Measurements from ENCODE around the gene TPM4. TPM values are rescaled to one million over a fixed set of nuclear protein-coding genes. Genes with fewer than 3 reads are reported as not detected.

TPM4 gene
- total and polyA plus RNA-seq, 2 of the 8 experiments (the other 6 are each of a cell fraction or from before 2014, with no cell fraction given): 160 to 359 TPM

DNA sequence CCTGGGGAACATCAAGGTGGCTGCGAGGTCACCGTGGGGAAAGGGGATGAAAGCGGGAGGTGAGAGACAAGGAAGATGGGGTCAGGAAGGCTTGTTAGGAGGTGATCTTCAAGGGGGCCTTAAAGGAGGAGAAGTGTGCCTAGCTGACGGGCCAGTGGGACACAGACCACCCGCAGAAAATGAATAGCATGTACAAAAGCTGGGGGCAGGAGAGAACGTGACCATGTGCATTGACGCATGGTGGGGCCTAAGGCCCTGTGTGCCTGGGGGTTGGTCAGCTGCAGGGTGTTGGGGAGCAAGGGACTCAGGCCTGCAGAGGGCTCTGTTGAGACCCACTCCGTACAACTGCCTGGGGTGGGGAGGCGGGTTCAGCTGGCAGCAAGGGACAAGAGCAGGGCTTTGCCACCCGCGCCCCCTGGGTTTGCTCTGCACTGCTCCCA is 41.3 kb downstream of the TPM4 start:
- H3K79me1 ChIP-seq (ENCODE audit: low read depth, low read length): peaks cover 9% of the 10 kb centered on the region
- H3K9ac ChIP-seq (replicated peaks in 1 of 4; ENCODE audit: extremely low read depth in 1 of 4, low read depth in 3 of 4, low read length in 3 of 4): no peak overlapping the region
- H2BK12ac ChIP-seq (ENCODE audit: low read depth, low read length): no peak overlapping the region
- no peak overlapping the region for H3K18ac ChIP-seq (ENCODE audit: extremely low read depth, low read length)
- no peak overlapping the region for H2BK15ac ChIP-seq (ENCODE audit: low read length)
- no peak overlapping the region for H4K5ac ChIP-seq (ENCODE audit: insufficient read length, low read depth, low read length)
- no peak overlapping the region for H4K91ac ChIP-seq (replicated peaks; ENCODE audit: insufficient read length, low read length)
- H3K4me1 ChIP-seq (replicated peaks in 1 of 4; ENCODE audit: control insufficient read depth in 3 of 4, insufficient read depth in 4 of 4, low read length in 3 of 4): peaks cover 0 to 3% (median under 1%) of the 10 kb centered on the region in 4 experiments; a peak in 4 of 7 replicates
- WGBS, 2 experiments (ENCODE audit: extremely low coverage in 1 of 2, insufficient coverage in 1 of 2, insufficient read length in 1 of 2, insufficient replicate concordance in 2 of 2, low coverage in 1 of 2, low lambda C conversion rate in 2 of 2, missing lambda C conversion rate in 1 of 2): 94% methylated on average over 11 of the region's 11 CpGs; no CpG with 5 or more reads in 1 of the 2 experiments
- H3K23me2 ChIP-seq (ENCODE audit: low read depth, low read length): no peaks in the 10 kb centered on the region
- no peak for DNase-seq (ENCODE audit: low read depth in 1 of 2, low spot score in 2 of 2)
- no peak overlapping the region for H3K56ac ChIP-seq (replicated peaks; ENCODE audit: insufficient read length, low read depth, low read length)
- TF ChIP-seq, protein P1, sequence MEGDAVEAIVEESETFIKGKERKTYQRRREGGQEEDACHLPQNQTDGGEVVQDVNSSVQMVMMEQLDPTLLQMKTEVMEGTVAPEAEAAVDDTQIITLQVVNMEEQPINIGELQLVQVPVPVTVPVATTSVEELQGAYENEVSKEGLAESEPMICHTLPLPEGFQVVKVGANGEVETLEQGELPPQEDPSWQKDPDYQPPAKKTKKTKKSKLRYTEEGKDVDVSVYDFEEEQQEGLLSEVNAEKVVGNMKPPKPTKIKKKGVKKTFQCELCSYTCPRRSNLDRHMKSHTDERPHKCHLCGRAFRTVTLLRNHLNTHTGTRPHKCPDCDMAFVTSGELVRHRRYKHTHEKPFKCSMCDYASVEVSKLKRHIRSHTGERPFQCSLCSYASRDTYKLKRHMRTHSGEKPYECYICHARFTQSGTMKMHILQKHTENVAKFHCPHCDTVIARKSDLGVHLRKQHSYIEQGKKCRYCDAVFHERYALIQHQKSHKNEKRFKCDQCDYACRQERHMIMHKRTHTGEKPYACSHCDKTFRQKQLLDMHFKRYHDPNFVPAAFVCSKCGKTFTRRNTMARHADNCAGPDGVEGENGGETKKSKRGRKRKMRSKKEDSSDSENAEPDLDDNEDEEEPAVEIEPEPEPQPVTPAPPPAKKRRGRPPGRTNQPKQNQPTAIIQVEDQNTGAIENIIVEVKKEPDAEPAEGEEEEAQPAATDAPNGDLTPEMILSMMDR (IDR thresholded peaks at IDR 0.05; ENCODE audit: control extremely low read depth in 1 of 3, insufficient read depth in 1 of 3, low read depth in 1 of 3, low read length in 3 of 3): peak; percentile 37 to 45 (median 39)
- TF ChIP-seq RAD21 (IDR thresholded peaks at IDR 0.05 in 1 of 2, conservative IDR thresholded peaks at IDR 0.05 in 1 of 2; ENCODE audit: low read depth in 2 of 2, low read length in 2 of 2): peak; percentile 18 to 28; a peak in 3 of 4 replicates
- TF ChIP-seq POLR2AphosphoS5 (IDR thresholded peaks at IDR 0.05; ENCODE audit: low read depth, low read length): 0 out of 2 replicates have a peak, but pooled peaks have one; percentile 18
- TF ChIP-seq POLR2A (IDR thresholded peaks at IDR 0.05; ENCODE audit: control extremely low read depth in 1 of 2, low read depth in 2 of 2, low read length in 2 of 2): no peak
- TF ChIP-seq, protein P2, sequence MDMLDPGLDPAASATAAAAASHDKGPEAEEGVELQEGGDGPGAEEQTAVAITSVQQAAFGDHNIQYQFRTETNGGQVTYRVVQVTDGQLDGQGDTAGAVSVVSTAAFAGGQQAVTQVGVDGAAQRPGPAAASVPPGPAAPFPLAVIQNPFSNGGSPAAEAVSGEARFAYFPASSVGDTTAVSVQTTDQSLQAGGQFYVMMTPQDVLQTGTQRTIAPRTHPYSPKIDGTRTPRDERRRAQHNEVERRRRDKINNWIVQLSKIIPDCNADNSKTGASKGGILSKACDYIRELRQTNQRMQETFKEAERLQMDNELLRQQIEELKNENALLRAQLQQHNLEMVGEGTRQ (IDR thresholded peaks at IDR 0.05; ENCODE audit: low read length): no peak
- no peak for TF ChIP-seq TAF1 (IDR thresholded peaks at IDR 0.05; ENCODE audit: low read depth, low read length)
- no peak overlapping the region for H3K4me3 ChIP-seq (ENCODE audit: extremely low read depth in 1 of 4, insufficient read depth in 2 of 4, low read depth in 3 of 4, low read length in 4 of 4)
- H3K14ac ChIP-seq (ENCODE audit: insufficient read length): no peak overlapping the region
- H2BK5ac ChIP-seq (ENCODE audit: low read depth, low read length): no peak overlapping the region
- H2BK20ac ChIP-seq (ENCODE audit: low read length): no peak overlapping the region
- peaks cover 4 to 22% of the 10 kb centered on the region in 2 experiments for H4K20me1 ChIP-seq (replicated peaks in 1 of 2; ENCODE audit: control insufficient read depth in 1 of 2, insufficient read depth in 2 of 2, low read length in 2 of 2)
- no peak overlapping the region for H2AK5ac ChIP-seq (ENCODE audit: low read depth, low read length)
- peaks cover 19 to 36% (median 30%) of the 10 kb centered on the region in 4 experiments for H3K36me3 ChIP-seq (ENCODE audit: control insufficient read depth in 2 of 4, insufficient read depth in 4 of 4, low read length in 3 of 4)
- H2BK120ac ChIP-seq (replicated peaks; ENCODE audit: low read depth, low read length): no peak overlapping the region
- no peak overlapping the region for H2AFZ ChIP-seq (ENCODE audit: low read length)
- no peak overlapping the region for H3K4ac ChIP-seq (replicated peaks; ENCODE audit: insufficient read length, low read depth, low read length)
- H3K9me3 ChIP-seq (ENCODE audit: insufficient read depth in 2 of 2, low read depth in 1 of 2, low read length in 1 of 2): no peaks in the 10 kb centered on the region
- H3K4me2 ChIP-seq (ENCODE audit: insufficient read depth in 1 of 2, low read depth in 2 of 2, low read length in 2 of 2): no peak overlapping the region
- no peak overlapping the region for H4K8ac ChIP-seq (ENCODE audit: extremely low read depth, insufficient read depth, low read length)
- H3K23ac ChIP-seq (ENCODE audit: insufficient read length): no peak overlapping the region
- no peak for FAIRE-seq
- POLR2A ChIA-PET (ENCODE audit: partially characterized antibody): interaction anchor here (0.6 to 1.5 kb wide), 6 partner anchors 18 to 51 kb away, joined by 3 to 8 read pairs (median 4); partner anchors contain the start of genes HSH2D and TPM4
- H3K27ac ChIP-seq (ENCODE audit: low read depth, low read length): no peak overlapping the region
- CTCF ChIA-PET (ENCODE audit: partially characterized antibody): interaction anchor here (0.6 to 2.2 kb wide), 12 partner anchors 14 to 258 kb away, joined by 3 to 6 read pairs (median 4); no protein-coding TSS in a partner anchor
- no peaks in the 10 kb centered on the region for H3K27me3 ChIP-seq (replicated peaks in 1 of 4; ENCODE audit: control insufficient read depth in 3 of 4, extremely low read depth in 1 of 4, insufficient read depth in 3 of 4, low read length in 3 of 4)
- peaks cover 6 to 38% of the 10 kb centered on the region in 2 experiments for H3K79me2 ChIP-seq (ENCODE audit: control insufficient read depth in 1 of 2, insufficient read depth in 2 of 2, low read length in 2 of 2)
